Activated CD8-positive, alpha-beta T cell treated with anti-CD3 and anti-CD28 coated beads, Interleukin-2, amount 10 ng/mL, durations not matched to agents 7 days and 5 days (primary cell): ENCODE measurements around the gene NCOA4. TPM values are rescaled to one million over a fixed set of nuclear protein-coding genes. Genes with fewer than 3 reads are reported as not detected.

Experiments used
- ATAC-seq: fragments of 150-1000 bp; cut with Tn5 transposase; one replicate; pipeline ENCODE4 v1.10.0; 2021; ENCODE audit warnings: moderate library complexity
- CTCF ChIA-PET: fragments of 350-600 bp; sonication (Branson Sonifier 250); formaldehyde crosslinking; loops from one replicate; lab custom pipeline; 2021; ENCODE audit warnings: antibody characterized with exemption; lab: Charles Lee
- POLR2A ChIA-PET: fragments of 350-600 bp; sonication (Branson Sonifier 250); formaldehyde crosslinking; loops from one replicate; lab custom pipeline; 2021; ENCODE audit warnings: antibody characterized with exemption; lab: Charles Lee
- DNase-seq: peaks from one replicate; pipeline ENCODE4 v3.0.0-alpha.2; 2020
- H3K27ac Mint-ChIP-seq: one replicate; pipeline ENCODE4 v1.8.0; 2021; ENCODE audit warnings: mild to moderate bottlenecking, mixed read lengths
- H3K27me3 Mint-ChIP-seq: one replicate; pipeline ENCODE4 v1.8.0; 2021; ENCODE audit warnings: low read depth, mixed read lengths
- H3K36me3 Mint-ChIP-seq: one replicate; pipeline ENCODE4 v1.8.0; 2021; ENCODE audit warnings: low read depth, mixed read lengths
- H3K4me1 Mint-ChIP-seq: one replicate; pipeline ENCODE4 v1.8.0; 2021; ENCODE audit warnings: low read depth, mixed read lengths
- H3K4me3 Mint-ChIP-seq: one replicate; pipeline ENCODE4 v1.8.0; 2021; ENCODE audit warnings: mild to moderate bottlenecking, mixed read lengths
- H3K9me3 Mint-ChIP-seq: one replicate; pipeline ENCODE4 v1.8.0; 2022; ENCODE audit warnings: mixed read lengths; ENCODE audit not compliant: insufficient read depth
- total RNA-seq, 2 experiments: library from RNA; stranded (reverse); gene quantifications; one replicate each; pipeline ENCODE4 v1.2.3, GENCODE V29; 2021

Gene NCOA4
- 100 to 1,000 TPM; 119 to 120 TPM for total RNA-seq

DNA sequence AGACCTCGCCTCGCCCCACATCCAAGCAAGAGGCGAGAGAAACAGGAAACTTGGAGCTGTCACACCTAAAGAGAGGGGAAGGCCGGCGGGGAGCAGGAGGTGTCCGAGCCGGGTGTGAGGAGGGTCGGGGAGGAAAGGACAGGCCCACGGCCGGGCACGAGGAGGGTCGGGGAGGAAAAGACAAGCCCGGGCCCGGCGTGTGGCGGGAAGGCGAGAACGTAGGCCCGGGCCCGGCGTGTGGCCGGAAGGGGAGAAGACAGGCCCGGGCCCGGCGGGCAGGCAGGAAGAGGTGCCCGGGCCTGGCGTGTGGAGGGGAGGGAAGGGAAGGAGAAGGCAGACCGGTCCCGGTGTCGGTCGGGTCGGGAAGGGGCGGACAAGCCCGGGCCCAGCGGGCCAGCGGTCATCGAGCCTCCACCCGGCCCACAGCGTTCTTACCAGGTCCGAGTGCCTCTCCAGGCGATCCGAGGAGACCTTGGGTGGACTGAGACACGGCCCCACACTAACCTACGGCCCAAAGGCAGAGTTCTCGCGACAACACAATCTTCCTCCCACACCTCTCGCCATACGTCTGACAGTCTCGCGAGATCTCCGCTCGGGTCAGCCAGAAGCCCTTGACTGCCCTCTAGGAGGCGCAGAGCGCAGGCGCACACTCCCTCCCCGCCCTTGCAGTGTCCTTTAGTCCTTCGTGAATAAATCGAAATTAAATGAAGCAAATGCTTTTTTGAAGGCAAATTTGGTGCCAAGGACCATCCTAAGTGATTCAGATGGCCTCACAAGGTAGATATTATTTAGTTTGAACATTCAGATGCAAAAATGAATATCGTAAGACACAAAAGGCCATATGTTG is at the start of gene NCOA4:
Gene NCOA4 (minus strand): TSS at position 533 of the 847 bp plus-strand sequence. CDS start 13,943 bp downstream, outside the sequence.
- Mint-ChIP-seq H3K36me3 (peaks cover 19% of the 10 kb centered on the region), H3K4me1 (peaks cover 53% of the 10 kb centered on the region), H3K4me3 (peak within 1 kb of the TSS; percentile 99), H3K27me3 (peaks cover under 1% of the 10 kb centered on the region), H3K27ac (peak within 1 kb of the TSS; percentile 98), H3K9me3 (no peaks in the 10 kb centered on the region)
- ChIA-PET CTCF (interaction anchor here (1.2 to 3.2 kb wide), 8 partner anchors 11 to 795 kb away, joined by 3 to 52 read pairs (median 5); no protein-coding TSS in a partner anchor), POLR2A (interaction anchor here (1.1 kb wide), 1 partner anchor 10 kb away, joined by 3 read pairs; no protein-coding TSS in a partner anchor)
- DNase-seq (peak; percentile 98), ATAC-seq (peak; percentile 98)

DNA sequence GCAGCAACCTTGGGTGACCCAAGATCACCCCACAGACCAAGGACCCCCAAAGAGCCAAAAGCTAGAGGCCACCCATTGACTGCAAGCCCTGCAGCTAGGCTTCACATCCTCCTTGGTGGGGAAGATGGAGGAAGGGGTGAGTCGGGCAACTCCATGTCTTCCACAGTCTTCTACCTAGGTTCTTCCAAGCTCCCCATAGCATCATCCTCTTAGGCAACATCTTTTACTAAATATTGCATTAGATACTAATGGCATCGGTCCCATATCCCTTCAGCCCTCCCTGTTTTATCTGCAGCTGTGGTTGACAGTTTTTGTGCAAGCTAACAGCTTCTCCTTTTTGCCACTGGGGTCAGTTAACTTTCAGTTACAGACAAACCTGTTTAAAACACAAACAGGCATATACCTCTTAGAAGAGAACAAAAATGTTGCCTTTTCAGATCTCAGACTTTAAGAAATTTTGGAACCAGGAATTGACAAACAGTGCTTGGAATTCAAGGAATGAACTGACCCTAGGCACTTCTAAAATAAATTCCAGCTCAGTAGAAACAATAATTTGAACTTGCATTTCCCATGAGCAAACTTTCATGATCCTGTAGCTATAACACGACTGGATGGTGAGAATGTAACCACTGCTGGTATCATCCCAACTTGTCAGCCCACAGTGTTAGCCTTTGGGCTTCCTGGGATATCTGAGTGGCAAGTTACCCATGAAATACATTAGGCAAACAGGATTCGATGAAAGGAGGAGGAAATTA is 49.6 kb upstream of the NCOA4 start:
- Mint-ChIP-seq H3K36me3 (no peaks in the 10 kb centered on the region), H3K27me3 (peaks cover 9% of the 10 kb centered on the region), H3K4me1 (peaks cover 11% of the 10 kb centered on the region), H3K27ac (no peak overlapping the region), H3K9me3 (no peaks in the 10 kb centered on the region), H3K4me3 (no peak overlapping the region)
- ATAC-seq, result no peak
- DNase-seq, result no peak
- ChIA-PET POLR2A (interaction anchor here (0.6 kb wide), 1 partner anchor 8 kb away, joined by 4 read pairs; no protein-coding TSS in a partner anchor), CTCF (no interaction called here)

DNA sequence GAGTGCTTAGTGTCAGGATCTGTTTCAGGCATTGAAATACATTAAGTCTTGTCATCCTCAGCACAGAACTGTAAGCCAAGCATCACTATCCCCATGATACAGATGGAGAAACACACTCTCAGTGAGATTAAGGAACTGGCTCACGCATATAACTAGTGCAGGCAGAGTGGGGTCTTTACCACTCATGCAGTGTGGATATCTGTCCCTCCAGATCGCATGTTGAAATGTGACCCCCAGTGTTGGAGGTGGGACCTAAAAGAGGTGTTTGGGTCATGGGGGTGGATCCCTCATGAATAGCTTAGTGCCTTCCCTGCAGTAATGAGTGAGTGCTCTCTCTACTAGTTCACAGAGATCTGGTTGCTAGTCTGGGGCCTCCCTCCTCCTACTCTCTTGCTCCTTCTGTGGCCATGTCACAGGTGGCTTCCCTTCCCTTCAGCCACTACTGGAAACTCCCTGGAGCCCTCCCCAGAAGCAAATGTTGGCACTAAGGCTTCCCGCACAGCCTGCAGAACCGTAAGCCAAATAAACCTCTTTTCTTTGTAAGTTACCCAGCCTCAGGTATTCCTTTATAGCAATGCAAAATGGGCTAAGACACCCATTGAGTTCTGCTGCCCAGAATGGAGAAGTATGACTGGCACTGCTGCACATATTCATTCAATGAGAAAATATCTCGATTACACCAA is 47.4 kb upstream of the NCOA4 start:
- Mint-ChIP-seq H3K9me3 (no peaks in the 10 kb centered on the region), H3K36me3 (no peaks in the 10 kb centered on the region), H3K4me3 (no peak overlapping the region), H3K27me3 (peaks cover 8% of the 10 kb centered on the region), H3K4me1 (peaks cover 11% of the 10 kb centered on the region), H3K27ac (no peak overlapping the region)
- no peak for ATAC-seq
- CTCF ChIA-PET, result interaction anchor here (0.9 to 1.4 kb wide), 3 partner anchors 12 to 44 kb away, joined by 3 to 4 read pairs (median 3); no protein-coding TSS in a partner anchor
- POLR2A ChIA-PET, result no interaction called here
- no peak for DNase-seq

DNA sequence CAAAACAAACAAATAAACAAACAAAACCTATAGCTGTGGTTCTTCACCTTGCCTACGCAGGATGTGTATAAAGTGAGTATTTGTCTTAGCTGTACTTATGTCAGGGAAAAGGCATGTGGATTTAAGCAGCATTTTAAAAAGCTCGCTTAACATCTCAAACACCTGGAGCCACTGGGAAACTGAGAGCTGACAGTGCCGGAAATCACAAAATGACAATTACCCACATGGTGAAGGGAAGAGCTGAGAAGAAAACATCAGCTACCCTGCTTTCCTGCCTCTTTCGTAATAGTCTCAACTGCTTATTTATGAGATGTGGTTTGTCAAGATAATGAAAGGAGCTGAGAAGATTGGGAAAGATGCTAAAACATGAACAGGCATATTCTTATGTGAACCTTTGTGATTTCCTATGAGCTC is 46.7 kb upstream of the NCOA4 start:
- H3K9me3 Mint-ChIP-seq, result no peaks in the 10 kb centered on the region
- POLR2A ChIA-PET, result no interaction called here
- no peaks in the 10 kb centered on the region for H3K36me3 Mint-ChIP-seq
- H3K27me3 Mint-ChIP-seq, result peaks cover 4% of the 10 kb centered on the region
- no peak for DNase-seq
- H3K4me3 Mint-ChIP-seq, result no peak overlapping the region
- CTCF ChIA-PET, result interaction anchor here (0.9 to 1.4 kb wide), 3 partner anchors 12 to 43 kb away, joined by 3 to 4 read pairs (median 3); no protein-coding TSS in a partner anchor
- H3K27ac Mint-ChIP-seq, result no peak overlapping the region
- no peak for ATAC-seq
- peaks cover 11% of the 10 kb centered on the region for H3K4me1 Mint-ChIP-seq

DNA sequence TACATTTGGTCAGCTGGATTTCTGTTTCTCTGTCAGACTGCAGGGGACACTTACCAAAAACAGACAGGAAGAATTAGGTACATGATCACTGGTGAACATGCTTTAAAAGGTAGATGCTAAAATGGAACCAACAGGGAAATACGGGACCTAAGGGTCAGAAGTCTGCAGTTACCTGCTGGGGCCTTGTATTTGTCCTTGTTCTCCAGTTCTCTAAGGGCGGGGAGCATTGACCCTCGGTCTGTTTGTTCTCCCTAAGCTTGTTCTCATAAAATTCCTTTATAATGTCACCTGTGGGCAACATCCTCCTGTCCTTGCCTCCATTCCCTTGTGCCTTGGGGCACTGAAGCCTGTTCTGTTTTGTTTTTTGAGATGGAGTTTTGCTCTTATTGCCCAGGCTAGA is 45.4 kb upstream of the NCOA4 start:
- Mint-ChIP-seq H3K4me3 (no peak overlapping the region), H3K4me1 (peaks cover 11% of the 10 kb centered on the region), H3K9me3 (no peaks in the 10 kb centered on the region), H3K27me3 (no peaks in the 10 kb centered on the region), H3K27ac (no peak overlapping the region), H3K36me3 (no peaks in the 10 kb centered on the region)
- CTCF ChIA-PET, result no interaction called here
- POLR2A ChIA-PET, result no interaction called here
- ATAC-seq, result no peak
- no peak for DNase-seq

DNA sequence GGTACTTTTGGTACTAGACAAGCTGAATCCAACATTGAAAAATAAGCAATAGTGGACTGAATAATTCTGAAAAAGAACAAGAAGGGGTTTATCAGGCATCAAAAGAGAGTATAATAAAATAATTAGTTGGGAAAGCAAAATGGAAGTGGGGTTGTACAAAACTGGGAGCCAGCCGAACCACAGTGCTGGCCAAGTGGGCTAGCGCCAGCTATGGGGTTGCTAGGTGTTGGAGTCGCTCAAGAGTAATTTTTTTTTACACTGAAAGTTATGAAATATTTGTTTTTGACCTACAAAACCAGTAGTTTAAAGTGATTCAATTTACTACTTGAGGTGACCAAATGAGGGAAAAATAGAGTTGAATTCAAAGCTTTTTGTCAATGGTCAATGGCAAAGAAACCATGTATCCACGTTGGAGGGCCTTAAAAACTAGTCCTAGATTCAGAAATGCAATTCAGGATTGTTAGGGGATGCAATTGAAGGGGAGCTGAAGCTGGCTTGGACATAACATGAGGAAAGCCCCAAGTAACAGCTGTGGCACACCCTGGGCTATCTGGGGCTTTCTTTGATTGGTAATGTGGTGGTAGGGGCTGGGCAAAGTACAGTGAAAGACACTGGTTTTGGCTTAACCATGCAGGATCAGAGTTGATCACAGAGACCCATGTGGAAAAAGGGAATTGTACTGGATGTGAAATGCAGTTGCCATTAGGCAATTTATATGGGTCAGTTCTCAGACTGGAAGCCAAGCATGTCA is 43.9 kb upstream of the NCOA4 start:
- Mint-ChIP-seq H3K27me3 (no peaks in the 10 kb centered on the region), H3K4me3 (no peak overlapping the region), H3K4me1 (peaks cover 11% of the 10 kb centered on the region), H3K36me3 (no peaks in the 10 kb centered on the region), H3K9me3 (no peaks in the 10 kb centered on the region), H3K27ac (no peak overlapping the region)
- ChIA-PET CTCF (no interaction called here), POLR2A (no interaction called here)
- DNase-seq, result no peak
- ATAC-seq, result no peak

DNA sequence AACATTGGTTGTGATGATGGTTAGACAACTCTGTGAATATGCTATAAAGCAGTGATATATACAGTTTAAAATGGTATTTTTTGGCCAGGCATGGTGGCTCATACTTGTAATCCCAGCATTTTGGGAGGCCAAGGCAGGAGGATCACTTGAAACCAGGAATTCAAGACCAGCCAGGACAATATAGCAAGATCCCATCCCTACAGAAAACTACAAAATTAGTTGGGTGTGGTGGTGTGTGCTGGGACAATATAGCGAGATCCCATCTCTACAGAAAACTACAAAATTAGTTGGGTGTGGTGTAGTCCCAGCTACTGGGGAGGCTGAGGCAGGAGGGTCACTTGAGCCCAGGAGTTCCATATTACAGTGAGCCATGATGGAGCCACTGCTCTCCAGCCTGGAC is 43.1 kb upstream of the NCOA4 start:
- CTCF ChIA-PET, result no interaction called here

DNA sequence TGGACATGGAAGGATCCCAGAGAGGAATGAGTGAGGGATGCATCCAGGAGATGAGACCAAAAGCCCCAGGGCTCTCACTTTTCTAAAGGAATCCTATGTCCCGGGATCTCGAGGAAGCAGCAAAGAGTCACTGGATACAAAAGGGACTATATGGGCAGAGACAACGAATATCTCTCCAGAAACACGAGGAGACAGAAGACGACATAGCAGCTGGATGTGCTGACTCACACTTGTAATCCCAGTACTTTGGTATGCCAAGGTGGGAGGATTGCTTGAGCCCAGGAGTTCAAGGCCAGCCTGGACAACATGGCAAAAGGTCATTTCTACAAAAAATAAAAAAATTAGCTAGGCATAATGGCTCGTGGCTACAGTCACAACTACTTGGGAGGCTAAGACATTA is 40.3 kb upstream of the NCOA4 start:
- Mint-ChIP-seq H3K4me1 (no peaks in the 10 kb centered on the region), H3K36me3 (no peaks in the 10 kb centered on the region), H3K4me3 (no peak overlapping the region), H3K27ac (no peak overlapping the region), H3K27me3 (no peaks in the 10 kb centered on the region), H3K9me3 (no peaks in the 10 kb centered on the region)
- DNase-seq (no peak), ATAC-seq (no peak)
- ChIA-PET POLR2A (no interaction called here), CTCF (no interaction called here)

More for the DNA sequence above, 43.1 kb upstream of the NCOA4 start:
- Mint-ChIP-seq H3K27ac (no peak overlapping the region), H3K4me1 (peaks cover 11% of the 10 kb centered on the region), H3K4me3 (no peak overlapping the region), H3K9me3 (no peaks in the 10 kb centered on the region), H3K36me3 (no peaks in the 10 kb centered on the region), H3K27me3 (no peaks in the 10 kb centered on the region)
- POLR2A ChIA-PET, result no interaction called here
- DNase-seq (no peak), ATAC-seq (no peak)

DNA sequence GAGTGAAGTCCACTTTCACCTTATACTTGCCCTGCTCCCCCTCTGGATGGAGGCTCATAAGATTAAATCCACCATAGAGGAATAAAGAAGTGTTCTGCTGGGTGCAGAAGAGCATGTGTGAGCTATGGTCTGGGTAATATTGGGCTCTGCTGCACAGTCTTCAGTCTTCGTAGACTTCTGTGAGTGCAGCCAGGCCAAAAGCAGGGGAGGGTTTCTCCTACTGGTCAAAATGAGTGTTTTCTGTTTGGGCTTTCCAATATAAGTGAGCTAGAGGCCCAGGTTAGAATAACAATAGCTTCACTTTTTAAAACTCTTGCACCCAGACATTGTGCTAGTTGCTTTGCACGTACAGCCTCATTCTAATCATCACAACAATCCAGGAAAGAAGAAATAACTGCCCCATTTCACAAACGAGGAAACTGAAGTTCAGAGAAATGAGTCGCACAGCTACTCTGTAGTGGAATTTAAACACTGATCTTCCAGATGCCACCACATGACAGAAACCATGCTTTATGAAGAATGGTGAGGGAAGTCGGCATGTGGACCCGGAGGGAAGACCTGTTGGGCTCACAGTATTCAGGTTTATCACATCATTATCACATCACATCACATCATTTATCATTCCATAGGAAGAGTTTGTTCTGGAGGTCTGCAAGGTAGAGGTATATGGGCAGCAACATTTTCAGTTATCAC is 39.5 kb upstream of the NCOA4 start:
- H3K27ac Mint-ChIP-seq, result no peak overlapping the region
- no peaks in the 10 kb centered on the region for H3K4me1 Mint-ChIP-seq
- no peaks in the 10 kb centered on the region for H3K9me3 Mint-ChIP-seq
- ChIA-PET CTCF (no interaction called here), POLR2A (no interaction called here)
- no peak overlapping the region for H3K4me3 Mint-ChIP-seq
- DNase-seq (no peak), ATAC-seq (no peak)
- H3K36me3 Mint-ChIP-seq, result no peaks in the 10 kb centered on the region
- no peaks in the 10 kb centered on the region for H3K27me3 Mint-ChIP-seq

DNA sequence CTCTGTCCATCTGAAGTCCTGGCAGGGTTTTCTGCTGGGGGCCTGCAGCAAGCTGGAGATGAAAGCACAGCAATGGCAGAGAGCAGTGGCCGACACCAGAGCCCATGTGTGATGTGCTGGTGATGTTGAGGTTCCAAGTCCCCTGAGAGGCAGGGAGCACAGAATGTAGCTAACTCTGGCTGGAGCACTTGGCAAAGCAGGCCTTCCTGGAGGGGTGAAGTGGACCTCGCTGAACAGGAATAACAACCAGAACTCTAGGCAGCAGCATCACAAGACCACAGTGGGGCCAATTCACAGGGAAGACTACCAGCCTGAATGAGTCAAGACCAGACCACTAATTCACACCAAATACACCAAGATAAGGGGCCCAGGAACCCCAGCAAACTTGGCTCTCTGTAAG is 38.5 kb upstream of the NCOA4 start:
- DNase-seq (no peak), ATAC-seq (no peak)
- no peak overlapping the region for H3K4me3 Mint-ChIP-seq
- ChIA-PET POLR2A (no interaction called here), CTCF (no interaction called here)
- no peaks in the 10 kb centered on the region for H3K9me3 Mint-ChIP-seq
- no peaks in the 10 kb centered on the region for H3K36me3 Mint-ChIP-seq
- H3K4me1 Mint-ChIP-seq, result no peaks in the 10 kb centered on the region
- H3K27me3 Mint-ChIP-seq, result no peaks in the 10 kb centered on the region
- no peak overlapping the region for H3K27ac Mint-ChIP-seq

DNA sequence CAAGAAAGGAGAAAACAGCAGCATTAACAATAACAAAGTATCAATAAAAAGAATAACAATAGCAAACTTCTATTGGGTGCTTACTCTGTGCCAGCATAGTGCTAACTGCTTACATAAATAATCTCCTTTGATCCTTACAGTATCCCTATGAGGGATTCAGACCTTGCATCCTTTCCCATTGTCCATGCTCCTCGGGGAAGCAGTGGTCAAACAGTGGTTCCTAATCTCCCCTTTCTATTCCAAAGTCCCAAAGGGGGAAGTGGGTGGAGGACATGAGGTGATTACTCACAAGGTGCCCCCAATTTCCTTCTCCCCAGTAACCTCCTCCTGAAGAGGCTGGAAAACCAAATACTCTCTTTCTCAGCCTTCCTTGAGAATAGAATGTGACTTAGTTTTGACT is 37.7 kb upstream of the NCOA4 start:
- DNase-seq (no peak), ATAC-seq (no peak)
- no peaks in the 10 kb centered on the region for H3K27me3 Mint-ChIP-seq
- no peaks in the 10 kb centered on the region for H3K4me1 Mint-ChIP-seq
- no peak overlapping the region for H3K4me3 Mint-ChIP-seq
- H3K9me3 Mint-ChIP-seq, result no peaks in the 10 kb centered on the region
- POLR2A ChIA-PET, result no interaction called here
- CTCF ChIA-PET, result no interaction called here
- no peak overlapping the region for H3K27ac Mint-ChIP-seq
- no peaks in the 10 kb centered on the region for H3K36me3 Mint-ChIP-seq
